NCI-H345 treated with DMSO at 0.1 percent for 48 hours (cell line): ENCODE measurements around the gene FAM234B.

ENCODE experiments used
- DNase-seq: peaks from one replicate; lab custom pipeline; 2025; ENCODE audit not compliant: unreplicated experiment; lab: John Stamatoyannopoulos, UW

FAM234B gene

GRCh38 chr12:13114251-13115052 is 70.3 kb downstream of the FAM234B start:
- DNase-seq: no peak

- no peak for DNase-seq
These were observed 72.1 kb downstream of the FAM234B start for GRCh38 chr12:13116259-13116658.

GRCh38 chr12:13117029-13117428 is 72.8 kb downstream of the FAM234B start:
- DNase-seq: no peak

- no peak for DNase-seq
These were observed 75.6 kb downstream of the FAM234B start for GRCh38 chr12:13119826-13120225.

- DNase-seq: no peak
These were observed 76.2 kb downstream of the FAM234B start for GRCh38 chr12:13120413-13120812.

GRCh38 chr12:13121568-13121967 is 77.4 kb downstream of the FAM234B start:
- no peak for DNase-seq

GRCh38 chr12:13124656-13125505 is 80.7 kb downstream of the FAM234B start:
- DNase-seq: no peak

- DNase-seq: no peak
These were observed 81.8 kb downstream of the FAM234B start for GRCh38 chr12:13125996-13126395.

- DNase-seq: no peak
These were observed 82.3 kb downstream of the FAM234B start for GRCh38 chr12:13126494-13126893.

- DNase-seq: no peak
These were observed 83.3 kb downstream of the FAM234B start for GRCh38 chr12:13127444-13127843.

GRCh38 chr12:13128291-13128965 is 84.2 kb downstream of the FAM234B start:
- no peak for DNase-seq

- no peak for DNase-seq
These were observed 86.8 kb downstream of the FAM234B start for GRCh38 chr12:13130981-13131380.
